Stomach (tissue), 4 donors: ENCODE results near the gene EIF1AD.

ENCODE experiments used
- CTCF ChIP-seq, 7 experiments: fragments of 450-650 bp in 4 of 7; fragments of 200-600 bp in 3 of 7; sonication (generic) in 3 of 7; IDR thresholded peaks; one replicate each; pipeline ENCODE4 v1.5.1; 2016 to 2019; ENCODE audit warnings: antibody characterized with exemption in 7 of 7, control low read depth in 2 of 7, mild to moderate bottlenecking in 1 of 7
- POLR2A ChIP-seq, 4 donors: fragments of 450-650 bp; IDR thresholded peaks; one replicate each; pipeline ENCODE4 v1.6.1; 2016; ENCODE audit warnings: antibody characterized with exemption in 4 of 4, control low read depth in 2 of 4, mild to moderate bottlenecking in 1 of 4, moderate library complexity in 1 of 4

GRCh38 chr11:65953471-65953870 lies 48.5 kb downstream of the EIF1AD start:
- no peak for TF ChIP-seq CTCF (IDR thresholded peaks at IDR 0.05)
- TF ChIP-seq POLR2A (IDR thresholded peaks at IDR 0.05), result no peak
